Testis (tissue), 2 donors: ENCODE data around the gene PRKG1.

Experiments used
- CTCF ChIP-seq, 3 experiments: fragments of 450-650 bp in 2 of 3; fragments of 200-600 bp in 1 of 3; sonication (generic) in 1 of 3; IDR thresholded peaks; one replicate each; pipeline ENCODE4 v1.5.1; 2016 to 2019; ENCODE audit warnings: antibody characterized with exemption in 3 of 3, mild to moderate bottlenecking in 2 of 3, moderate library complexity in 1 of 3
- POLR2A ChIP-seq: fragments of 450-650 bp; IDR thresholded peaks from one replicate; pipeline ENCODE4 v1.6.1; 2017; ENCODE audit warnings: antibody characterized with exemption, mild to moderate bottlenecking, moderate library complexity

DNA sequence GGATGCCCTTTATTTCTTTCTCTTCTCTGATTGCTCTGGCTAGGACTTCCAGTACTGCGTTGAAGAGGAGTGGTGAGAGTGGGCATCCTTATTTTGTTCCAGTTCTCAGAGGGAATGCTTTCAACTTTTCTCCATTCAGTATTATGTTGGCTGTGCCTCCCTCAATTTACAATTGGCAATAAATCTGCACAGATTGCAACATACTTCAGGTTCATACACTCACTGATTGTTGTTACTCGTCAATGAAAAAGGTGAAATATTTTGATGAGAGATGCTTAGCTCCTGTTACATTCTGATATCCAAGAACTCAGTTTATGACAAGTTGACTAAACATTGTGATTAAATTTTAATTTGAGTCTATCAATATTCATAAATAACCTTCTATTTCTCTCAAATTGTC lies 1201.9 kb downstream of the PRKG1 start:
- TF ChIP-seq CTCF (IDR thresholded peaks at IDR 0.05) (no peak), POLR2A (no peak)
